8988T (cell line): ENCODE measurements around the gene HSD3B1.
"Not testable (repeated sequence)": the region's sequence is repeated elsewhere in the genome, so short reads cannot be mapped to it uniquely, and the experiment has no call there.

Source experiments
- DNase-seq: peaks from one replicate; pipeline ENCODE4 v3.0.0; 2011

Gene HSD3B1

GRCh38 chr1:119492763-119493162, 14.2 kb upstream of the HSD3B1 start:
- no peak for DNase-seq

GRCh38 chr1:119504831-119505230, 2.2 kb upstream of the HSD3B1 start:
- DNase-seq: no peak

- no peak for DNase-seq
Observed at GRCh38 chr1:119510046-119510445, 3.0 kb downstream of the HSD3B1 start.

- DNase-seq: no peak
Observed at GRCh38 chr1:119515221-119515620, 8.2 kb downstream of the HSD3B1 start.

GRCh38 chr1:119516247-119516646, 9.2 kb downstream of the HSD3B1 start:
- no peak for DNase-seq

GRCh38 chr1:119516680-119517079, 9.7 kb downstream of the HSD3B1 start:
- no peak for DNase-seq

GRCh38 chr1:119517667-119518066, 10.7 kb downstream of the HSD3B1 start:
- not testable (repeated sequence) for DNase-seq

- DNase-seq: no peak
Observed at GRCh38 chr1:119531606-119532323, 24.8 kb downstream of the HSD3B1 start.

- DNase-seq: no peak
Observed at GRCh38 chr1:119532324-119532910, 25.4 kb downstream of the HSD3B1 start.

GRCh38 chr1:119535381-119535780, 28.4 kb downstream of the HSD3B1 start:
- no peak for DNase-seq

- no peak for DNase-seq
Observed at GRCh38 chr1:119537966-119538365, 31.0 kb downstream of the HSD3B1 start.

GRCh38 chr1:119539636-119540035, 32.6 kb downstream of the HSD3B1 start:
- DNase-seq: no peak

GRCh38 chr1:119541389-119541788, 34.4 kb downstream of the HSD3B1 start:
- DNase-seq: no peak

- DNase-seq: no peak
Observed at GRCh38 chr1:119542492-119542946, 35.5 kb downstream of the HSD3B1 start.

- no peak for DNase-seq
Observed at GRCh38 chr1:119544165-119544762, 37.3 kb downstream of the HSD3B1 start.

- no peak for DNase-seq
Observed at GRCh38 chr1:119546641-119547040, 39.6 kb downstream of the HSD3B1 start.

GRCh38 chr1:119547306-119547705, 40.3 kb downstream of the HSD3B1 start:
- no peak for DNase-seq

GRCh38 chr1:119547805-119548204, 40.8 kb downstream of the HSD3B1 start:
- DNase-seq: no peak

- peak; percentile 10 for DNase-seq
Observed at GRCh38 chr1:119549719-119550132, 42.7 kb downstream of the HSD3B1 start.

- DNase-seq: no peak
Observed at GRCh38 chr1:119550381-119550780, 43.4 kb downstream of the HSD3B1 start.

- DNase-seq: no peak
Observed at GRCh38 chr1:119551218-119551617, 44.2 kb downstream of the HSD3B1 start.

GRCh38 chr1:119552656-119553055, 45.6 kb downstream of the HSD3B1 start:
- DNase-seq: not testable (repeated sequence)

GRCh38 chr1:119553302-119554071, 46.5 kb downstream of the HSD3B1 start:
- not testable (repeated sequence) for DNase-seq
